Brain microvascular endothelial cell (primary cell): ENCODE results near the gene CPXM1.
"Not testable (repeated sequence)": the region's sequence is repeated elsewhere in the genome, so short reads cannot be mapped to it uniquely, and the experiment has no call there.

Experiments
- DNase-seq: peaks from one replicate; pipeline ENCODE4 v3.0.0-alpha.2; 2020
- H3K27ac ChIP-seq: fragments of 250-450 bp; sonication (Bioruptor Pico); 2 replicates; pipeline ENCODE4 v1.5.1; 2020; ENCODE audit warnings: mild to moderate bottlenecking, moderate library complexity
- H3K27me3 ChIP-seq: fragments of 250-450 bp; sonication (Bioruptor Pico); replicated peaks from 2 replicates; pipeline ENCODE4 v1.5.1; 2020; ENCODE audit warnings: mild to moderate bottlenecking
- H3K36me3 ChIP-seq: fragments of 250-450 bp; sonication (Bioruptor Pico); replicated peaks from 2 replicates; pipeline ENCODE4 v1.5.1; 2020; ENCODE audit warnings: mild to moderate bottlenecking
- H3K4me3 ChIP-seq: 2 replicates; pipeline ENCODE4 v1.5.1; 2011; ENCODE audit warnings: low read depth, mild to moderate bottlenecking, control low read depth, low read length, moderate library complexity
- in situ Hi-C: cut with HindIII; loops from 2 replicates; pipeline ENCODE4 v1.10.0; 2017; ENCODE audit warnings: low sequenced_read_pairs, low pct_ligation_motif_present
- TF ChIP-seq, protein P1 (sequence below): IDR thresholded peaks from 2 replicates; pipeline ENCODE4 v1.5.1; 2011; ENCODE audit warnings: low read depth, mild to moderate bottlenecking, moderate library complexity, low read length, control low read depth, inconsistent platforms; ENCODE audit errors: missing control alignments

Gene CPXM1

DNA sequence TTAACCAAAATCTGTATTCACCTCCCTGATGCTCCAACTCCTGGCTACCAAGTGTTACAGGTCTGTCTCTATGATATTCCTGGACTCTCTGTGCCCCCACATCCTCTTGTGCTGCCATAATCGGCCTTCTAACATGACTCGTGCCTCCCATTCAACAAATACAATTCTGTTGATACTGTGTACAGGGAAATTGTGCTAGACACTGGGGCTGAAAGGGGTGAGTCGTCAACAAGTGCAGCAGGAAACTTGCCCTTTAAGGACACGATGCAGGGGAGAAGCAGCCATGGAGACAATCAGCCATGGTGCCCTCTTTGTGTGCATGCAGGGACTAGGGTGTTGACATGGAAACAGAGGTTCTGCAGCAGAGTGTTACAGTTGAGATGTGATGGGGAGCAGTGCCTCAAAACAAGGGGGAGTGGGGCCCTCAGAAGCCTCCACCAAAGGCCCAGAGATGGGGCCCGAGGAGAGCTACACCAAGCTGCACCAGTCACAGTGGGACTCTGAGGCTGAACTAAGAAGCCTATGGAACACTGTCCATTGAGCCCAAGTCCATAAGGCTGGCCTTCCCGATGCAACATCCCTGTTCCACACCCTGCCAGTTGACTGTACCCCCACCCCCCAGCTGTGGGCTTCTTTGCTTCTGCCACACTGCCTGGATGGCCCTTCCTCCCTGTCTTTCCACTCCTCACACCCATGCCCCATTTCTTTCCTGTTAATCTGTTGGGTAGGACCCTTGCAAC is 37.0 kb upstream of the CPXM1 start:
- Histone ChIP-seq H3K4me3 (no peak overlapping the region), H3K36me3 (peaks cover 2% of the 10 kb centered on the region), H3K27ac (no peak overlapping the region), H3K27me3 (no peaks in the 10 kb centered on the region)
- in situ Hi-C loops: no loop called here
- TF ChIP-seq, protein P1, sequence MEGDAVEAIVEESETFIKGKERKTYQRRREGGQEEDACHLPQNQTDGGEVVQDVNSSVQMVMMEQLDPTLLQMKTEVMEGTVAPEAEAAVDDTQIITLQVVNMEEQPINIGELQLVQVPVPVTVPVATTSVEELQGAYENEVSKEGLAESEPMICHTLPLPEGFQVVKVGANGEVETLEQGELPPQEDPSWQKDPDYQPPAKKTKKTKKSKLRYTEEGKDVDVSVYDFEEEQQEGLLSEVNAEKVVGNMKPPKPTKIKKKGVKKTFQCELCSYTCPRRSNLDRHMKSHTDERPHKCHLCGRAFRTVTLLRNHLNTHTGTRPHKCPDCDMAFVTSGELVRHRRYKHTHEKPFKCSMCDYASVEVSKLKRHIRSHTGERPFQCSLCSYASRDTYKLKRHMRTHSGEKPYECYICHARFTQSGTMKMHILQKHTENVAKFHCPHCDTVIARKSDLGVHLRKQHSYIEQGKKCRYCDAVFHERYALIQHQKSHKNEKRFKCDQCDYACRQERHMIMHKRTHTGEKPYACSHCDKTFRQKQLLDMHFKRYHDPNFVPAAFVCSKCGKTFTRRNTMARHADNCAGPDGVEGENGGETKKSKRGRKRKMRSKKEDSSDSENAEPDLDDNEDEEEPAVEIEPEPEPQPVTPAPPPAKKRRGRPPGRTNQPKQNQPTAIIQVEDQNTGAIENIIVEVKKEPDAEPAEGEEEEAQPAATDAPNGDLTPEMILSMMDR: no peak
- DNase-seq: no peak

DNA sequence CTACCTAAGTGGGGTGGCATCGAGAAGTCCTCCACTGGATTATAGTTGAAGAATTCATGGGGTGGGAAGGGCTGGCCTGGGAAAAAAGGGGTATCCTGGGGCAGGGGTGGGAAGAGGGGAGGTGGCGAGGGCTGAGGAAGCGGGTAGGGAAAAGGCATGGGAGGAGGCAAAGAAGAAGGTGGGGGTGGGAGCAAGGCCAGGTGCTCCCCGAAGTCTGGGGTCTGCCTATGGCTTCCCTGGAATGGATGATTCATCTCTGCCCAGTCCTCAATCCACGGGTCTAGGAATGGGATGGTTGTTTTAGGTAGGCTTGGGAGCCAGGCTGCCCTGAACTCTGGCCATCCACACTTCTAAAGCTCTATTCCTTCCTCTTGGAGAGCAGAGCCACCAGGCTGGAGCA is 35.6 kb upstream of the CPXM1 start:
- peaks cover 2% of the 10 kb centered on the region for H3K36me3 ChIP-seq
- TF ChIP-seq, protein P1: no peak
- in situ Hi-C loops: no loop called here
- no peak for DNase-seq
- H3K4me3 ChIP-seq: no peak overlapping the region
- H3K27ac ChIP-seq: no peak overlapping the region
- H3K27me3 ChIP-seq: no peaks in the 10 kb centered on the region

DNA sequence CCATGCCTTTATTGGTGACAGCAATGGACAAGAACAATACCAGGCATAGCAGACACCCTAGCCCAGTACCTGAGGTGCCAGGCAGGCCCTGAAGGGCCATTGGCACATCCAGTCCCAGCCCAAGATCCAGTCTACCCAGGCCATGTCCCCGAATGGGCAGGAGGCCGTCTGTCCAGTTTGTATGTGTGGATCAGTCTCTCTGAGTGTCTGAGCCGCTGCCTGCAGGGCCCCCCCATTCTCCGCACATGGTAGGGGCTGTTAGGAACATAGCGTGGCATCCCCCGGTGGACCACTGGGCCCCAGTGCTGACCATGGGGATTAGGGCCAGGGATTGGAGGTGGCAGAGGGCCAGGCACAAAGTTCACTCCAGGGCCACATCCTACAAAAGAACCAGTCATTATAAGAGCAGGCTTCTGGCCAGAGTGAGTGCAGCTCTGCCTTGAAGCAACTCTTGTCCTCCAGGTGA is 34.9 kb upstream of the CPXM1 start:
- no peaks in the 10 kb centered on the region for H3K27me3 ChIP-seq
- no peak for DNase-seq
- TF ChIP-seq, protein P1: no peak
- in situ Hi-C loops: no loop called here
- H3K4me3 ChIP-seq: no peak overlapping the region
- no peak overlapping the region for H3K27ac ChIP-seq
- peaks cover 2% of the 10 kb centered on the region for H3K36me3 ChIP-seq

DNA sequence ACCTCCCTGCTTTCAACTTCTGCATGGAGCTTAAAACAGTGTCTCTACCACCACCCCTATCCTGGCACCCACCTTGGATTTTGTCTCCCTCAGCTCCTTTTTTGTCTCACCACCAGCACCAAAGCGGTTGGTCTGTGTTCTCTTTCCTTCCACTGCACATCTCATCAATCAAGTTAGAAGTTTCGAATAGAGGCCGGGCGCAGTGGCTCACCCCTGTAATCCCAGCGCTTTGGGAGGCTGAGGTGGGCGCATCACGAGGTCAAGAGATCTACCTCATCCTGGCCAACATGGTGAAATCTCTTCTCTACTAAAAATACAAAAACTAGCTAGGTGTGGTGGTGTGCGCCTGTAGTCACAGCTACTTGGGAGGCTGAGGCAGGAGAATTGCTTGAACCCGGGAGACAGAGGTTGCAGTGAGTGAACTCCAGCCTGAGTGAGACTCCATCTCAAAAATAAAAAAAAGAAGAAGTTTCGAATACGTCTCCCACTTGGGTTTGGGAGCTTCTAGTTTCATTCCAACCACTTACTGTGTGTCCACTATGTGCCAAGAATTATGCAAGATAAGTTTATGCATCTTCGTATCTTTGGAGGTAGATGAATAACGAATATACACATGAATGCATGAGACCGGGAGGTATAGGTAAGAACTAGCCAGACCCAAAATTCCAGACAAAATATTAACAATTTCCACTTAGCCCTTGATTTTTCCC is 34.1 kb upstream of the CPXM1 start:
- Histone ChIP-seq H3K27ac (no peak overlapping the region), H3K36me3 (peaks cover 2% of the 10 kb centered on the region), H3K4me3 (no peak overlapping the region), H3K27me3 (no peaks in the 10 kb centered on the region)
- TF ChIP-seq, protein P1: no peak
- in situ Hi-C loops: no loop called here
- DNase-seq: no peak

DNA sequence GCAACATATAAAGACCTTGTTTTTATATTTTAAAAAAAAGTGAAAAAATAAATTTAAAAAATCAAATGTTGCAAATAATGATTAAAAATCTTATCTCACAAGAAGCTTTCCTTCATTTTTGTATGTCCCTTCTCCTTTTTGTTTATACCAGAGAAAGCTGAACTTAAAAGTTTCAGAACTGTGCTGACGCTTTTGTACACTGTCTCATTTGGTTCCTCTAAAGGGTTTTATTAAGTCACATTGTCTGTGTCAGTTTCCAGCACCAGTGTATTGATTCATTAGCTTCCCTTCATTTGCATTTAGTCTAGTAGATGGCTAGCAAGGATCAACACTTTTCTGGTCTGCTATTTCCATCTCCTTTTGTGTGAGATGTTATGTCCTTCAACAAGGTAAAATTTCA is 33.3 kb upstream of the CPXM1 start:
- TF ChIP-seq, protein P1: no peak
- no peak overlapping the region for H3K27ac ChIP-seq
- peaks cover 2% of the 10 kb centered on the region for H3K36me3 ChIP-seq
- no peak for DNase-seq
- H3K27me3 ChIP-seq: no peaks in the 10 kb centered on the region
- in situ Hi-C loops: no loop called here
- H3K4me3 ChIP-seq: no peak overlapping the region

DNA sequence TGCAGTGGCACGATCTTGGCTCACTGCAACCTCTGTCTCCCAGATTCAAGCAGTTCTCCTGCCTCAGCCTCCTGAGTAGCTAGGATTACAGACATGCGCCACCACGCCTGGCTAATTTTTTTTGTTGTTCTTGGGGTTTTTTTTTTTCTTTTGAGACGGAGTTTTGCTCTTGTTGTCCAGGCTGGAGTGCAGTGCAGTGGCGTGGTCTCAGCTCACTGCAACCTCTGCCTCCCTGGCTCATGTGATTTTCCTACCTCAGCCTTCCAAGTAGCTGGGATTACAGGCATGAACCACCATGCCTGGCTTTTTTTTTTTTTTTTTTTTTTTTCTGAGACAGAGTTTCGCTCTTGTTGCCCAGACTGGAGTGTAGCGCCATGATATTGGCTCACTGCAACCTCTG is 30.8 kb upstream of the CPXM1 start:
- DNase-seq, H3K4me3 ChIP-seq, H3K36me3 ChIP-seq, H3K27me3 ChIP-seq, in situ Hi-C loops, H3K27ac ChIP-seq: not testable (repeated sequence)
